Measurements from ENCODE around the gene TMEM52. TPM values are rescaled to one million over a fixed set of nuclear protein-coding genes. Genes with fewer than 3 reads are reported as not detected.

TMEM52 gene
- total and polyA plus RNA-seq, 4 donors, result 1.7 to 9.0 (median 5.2) TPM

GRCh38 chr1:1959840-1960479 is 40.9 kb upstream of the TMEM52 start:
- DNase-seq (ENCODE audit: low read depth in 4 of 6, low spot score in 6 of 6), result peak in 5 of 6 donors; percentile 24 to 84 (median 49)
- Histone ChIP-seq H3K27me3 (ENCODE audit: control insufficient read depth, insufficient read depth, low read length) (peaks cover 17% of the 10 kb centered on the region), H3K4me3 (ENCODE audit: low read depth, low read length) (no peak overlapping the region), H3K36me3 (ENCODE audit: control insufficient read depth, insufficient read depth, low read length) (peaks cover 18% of the 10 kb centered on the region), H3K9me3 (ENCODE audit: control insufficient read depth, insufficient read depth, low read length) (no peaks in the 10 kb centered on the region), H3K4me1 (ENCODE audit: control insufficient read depth, insufficient read depth, low read length) (peaks cover 8% of the 10 kb centered on the region), H3K27ac (ENCODE audit: low read depth, low read length) (no peak overlapping the region)
- WGBS (ENCODE audit: insufficient coverage), result 12% methylated on average over 22 of the region's 23 CpGs

GRCh38 chr1:1959459-1959839 is 40.4 kb upstream of the TMEM52 start:
- H3K36me3 ChIP-seq (ENCODE audit: control insufficient read depth, insufficient read depth, low read length), result peaks cover 15% of the 10 kb centered on the region
- H3K27ac ChIP-seq (ENCODE audit: low read depth, low read length), result no peak overlapping the region
- H3K4me1 ChIP-seq (ENCODE audit: control insufficient read depth, insufficient read depth, low read length), result peaks cover 8% of the 10 kb centered on the region
- 94% methylated on average over 9 of the region's 12 CpGs for WGBS (ENCODE audit: insufficient coverage)
- H3K27me3 ChIP-seq (ENCODE audit: control insufficient read depth, insufficient read depth, low read length), result peaks cover 17% of the 10 kb centered on the region
- H3K4me3 ChIP-seq (ENCODE audit: low read depth, low read length), result no peak overlapping the region
- no peaks in the 10 kb centered on the region for H3K9me3 ChIP-seq (ENCODE audit: control insufficient read depth, insufficient read depth, low read length)
- no peak for DNase-seq (ENCODE audit: low read depth in 4 of 6, low spot score in 6 of 6)

DNA sequence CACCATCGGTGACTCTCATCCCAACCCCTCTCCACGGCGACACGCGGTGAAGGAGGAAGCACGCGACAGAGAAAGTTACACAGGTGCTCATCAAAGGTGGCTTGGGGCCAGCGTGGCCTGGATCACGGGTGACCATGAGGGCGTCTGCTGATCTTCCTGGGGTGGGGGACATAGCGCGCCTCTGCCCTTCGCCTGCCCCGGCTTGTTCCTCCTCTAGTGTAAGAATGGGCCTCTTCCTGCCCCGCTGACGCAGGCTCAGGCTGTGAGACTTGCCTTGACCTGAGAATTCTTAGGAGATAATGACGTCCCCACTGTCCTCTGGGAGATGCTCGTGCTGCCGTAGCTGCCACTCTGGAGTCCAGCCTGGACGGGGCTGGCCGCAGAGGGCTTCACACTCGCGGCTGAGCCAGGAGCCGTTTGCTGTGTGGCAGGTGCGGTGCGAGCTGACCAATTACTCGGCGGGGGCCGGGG is 39.0 kb upstream of the TMEM52 start:
- Histone ChIP-seq H3K27ac (ENCODE audit: low read depth, low read length) (no peak overlapping the region), H3K27me3 (ENCODE audit: control insufficient read depth, insufficient read depth, low read length) (peaks cover 15% of the 10 kb centered on the region), H3K36me3 (ENCODE audit: control insufficient read depth, insufficient read depth, low read length) (peaks cover 12% of the 10 kb centered on the region), H3K4me3 (ENCODE audit: low read depth, low read length) (no peak overlapping the region), H3K9me3 (ENCODE audit: control insufficient read depth, insufficient read depth, low read length) (no peaks in the 10 kb centered on the region), H3K4me1 (ENCODE audit: control insufficient read depth, insufficient read depth, low read length) (peaks cover 8% of the 10 kb centered on the region)
- DNase-seq (ENCODE audit: low read depth in 4 of 6, low spot score in 6 of 6), result no peak
- 87% methylated on average over 27 of the region's 29 CpGs for WGBS (ENCODE audit: insufficient coverage)

DNA sequence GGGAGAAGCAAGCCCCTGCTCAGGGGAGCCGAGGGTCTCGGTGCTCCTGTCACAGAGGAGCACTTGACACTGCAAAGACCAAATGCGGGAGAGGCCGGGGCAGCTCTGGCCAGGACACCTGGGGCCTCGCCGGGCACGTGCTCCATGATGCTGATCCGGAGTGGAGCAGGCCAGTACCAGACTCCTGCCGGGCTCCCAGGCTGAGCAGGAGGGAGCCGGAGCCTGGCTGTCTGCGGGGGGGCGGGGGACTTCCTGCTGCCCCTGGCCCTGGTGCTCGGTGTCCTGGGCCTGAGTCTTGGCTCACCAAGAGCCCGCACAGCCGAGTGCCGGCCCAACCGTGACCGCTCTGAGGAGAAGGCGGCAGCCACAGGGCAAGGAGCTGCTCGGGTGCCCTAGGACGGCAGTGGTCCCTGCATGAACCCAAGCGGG is 38.5 kb upstream of the TMEM52 start:
- Histone ChIP-seq H3K36me3 (ENCODE audit: control insufficient read depth, insufficient read depth, low read length) (peaks cover 12% of the 10 kb centered on the region), H3K27me3 (ENCODE audit: control insufficient read depth, insufficient read depth, low read length) (peaks cover 15% of the 10 kb centered on the region), H3K4me1 (ENCODE audit: control insufficient read depth, insufficient read depth, low read length) (peaks cover 8% of the 10 kb centered on the region), H3K9me3 (ENCODE audit: control insufficient read depth, insufficient read depth, low read length) (no peaks in the 10 kb centered on the region), H3K4me3 (ENCODE audit: low read depth, low read length) (no peak overlapping the region), H3K27ac (ENCODE audit: low read depth, low read length) (no peak overlapping the region)
- DNase-seq (ENCODE audit: low read depth in 4 of 6, low spot score in 6 of 6), result no peak
- 73% methylated on average over 20 of the region's 22 CpGs for WGBS (ENCODE audit: insufficient coverage)

GRCh38 chr1:1956586-1957532 is 37.8 kb upstream of the TMEM52 start:
- no peak for DNase-seq (ENCODE audit: low read depth in 4 of 6, low spot score in 6 of 6)
- 94% methylated on average over 38 of the region's 38 CpGs for WGBS (ENCODE audit: insufficient coverage)
- H3K27me3 ChIP-seq (ENCODE audit: control insufficient read depth, insufficient read depth, low read length), result peaks cover 15% of the 10 kb centered on the region
- no peak overlapping the region for H3K4me3 ChIP-seq (ENCODE audit: low read depth, low read length)
- peaks cover 8% of the 10 kb centered on the region for H3K4me1 ChIP-seq (ENCODE audit: control insufficient read depth, insufficient read depth, low read length)
- no peaks in the 10 kb centered on the region for H3K9me3 ChIP-seq (ENCODE audit: control insufficient read depth, insufficient read depth, low read length)
- H3K36me3 ChIP-seq (ENCODE audit: control insufficient read depth, insufficient read depth, low read length), result peaks cover 12% of the 10 kb centered on the region
- no peak overlapping the region for H3K27ac ChIP-seq (ENCODE audit: low read depth, low read length)

DNA sequence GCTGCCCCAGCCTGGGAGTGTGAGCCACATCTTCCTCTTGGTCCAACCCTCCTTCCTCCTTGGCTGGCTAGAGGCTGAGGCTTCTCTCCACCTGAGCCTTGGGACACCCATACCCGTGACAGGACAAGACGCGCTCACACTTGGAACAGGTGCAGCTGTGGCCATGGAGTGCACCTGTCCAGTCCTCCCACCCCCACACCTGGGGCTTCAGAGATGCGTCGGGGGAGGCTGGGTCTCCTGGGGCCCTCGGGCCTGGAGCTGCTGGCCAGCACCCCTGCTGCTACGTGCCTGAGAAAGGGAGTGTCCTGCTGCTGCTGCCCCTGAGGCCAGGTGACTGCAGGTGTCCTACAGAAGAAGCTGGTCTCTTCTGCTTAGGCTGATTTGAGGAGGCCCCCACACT is 37.0 kb upstream of the TMEM52 start:
- Histone ChIP-seq H3K36me3 (ENCODE audit: control insufficient read depth, insufficient read depth, low read length) (peaks cover 12% of the 10 kb centered on the region), H3K4me3 (ENCODE audit: low read depth, low read length) (no peak overlapping the region), H3K4me1 (ENCODE audit: control insufficient read depth, insufficient read depth, low read length) (peaks cover 8% of the 10 kb centered on the region), H3K9me3 (ENCODE audit: control insufficient read depth, insufficient read depth, low read length) (no peaks in the 10 kb centered on the region), H3K27ac (ENCODE audit: low read depth, low read length) (no peak overlapping the region), H3K27me3 (ENCODE audit: control insufficient read depth, insufficient read depth, low read length) (peaks cover 13% of the 10 kb centered on the region)
- 89% methylated on average over 7 of the region's 7 CpGs for WGBS (ENCODE audit: insufficient coverage)
- no peak for DNase-seq (ENCODE audit: low read depth in 4 of 6, low spot score in 6 of 6)

DNA sequence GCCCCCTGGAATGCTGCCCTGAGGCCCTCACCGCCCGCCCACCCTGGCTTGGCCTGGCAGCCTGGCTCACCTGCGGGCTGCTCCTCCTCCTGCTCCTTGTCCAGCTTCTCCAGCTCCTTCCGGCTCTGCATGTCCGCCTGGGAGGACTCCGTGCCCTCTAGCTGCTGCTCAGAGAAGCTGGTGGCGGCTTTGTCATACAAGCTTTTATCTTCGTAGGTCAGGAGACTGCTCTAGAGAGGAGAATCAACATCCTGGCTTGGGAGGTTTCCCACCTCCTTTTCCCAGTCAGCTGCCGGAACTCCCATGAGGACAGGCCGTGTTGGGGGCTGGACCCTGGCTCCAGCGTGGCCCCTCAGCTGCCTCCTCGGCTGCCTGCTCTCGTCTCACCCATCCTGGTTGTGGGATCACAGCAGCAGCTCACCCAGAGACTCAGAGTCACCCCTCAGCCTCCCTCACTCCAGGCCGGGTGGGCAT is 36.6 kb upstream of the TMEM52 start:
- 83% methylated on average over 11 of the region's 14 CpGs for WGBS (ENCODE audit: insufficient coverage)
- peaks cover 8% of the 10 kb centered on the region for H3K4me1 ChIP-seq (ENCODE audit: control insufficient read depth, insufficient read depth, low read length)
- H3K27ac ChIP-seq (ENCODE audit: low read depth, low read length), result no peak overlapping the region
- peak in 1 of 6 donors; percentile 6 for DNase-seq (ENCODE audit: low read depth in 4 of 6, low spot score in 6 of 6)
- peaks cover 12% of the 10 kb centered on the region for H3K36me3 ChIP-seq (ENCODE audit: control insufficient read depth, insufficient read depth, low read length)
- no peak overlapping the region for H3K4me3 ChIP-seq (ENCODE audit: low read depth, low read length)
- no peaks in the 10 kb centered on the region for H3K9me3 ChIP-seq (ENCODE audit: control insufficient read depth, insufficient read depth, low read length)
- H3K27me3 ChIP-seq (ENCODE audit: control insufficient read depth, insufficient read depth, low read length), result peaks cover 9% of the 10 kb centered on the region

DNA sequence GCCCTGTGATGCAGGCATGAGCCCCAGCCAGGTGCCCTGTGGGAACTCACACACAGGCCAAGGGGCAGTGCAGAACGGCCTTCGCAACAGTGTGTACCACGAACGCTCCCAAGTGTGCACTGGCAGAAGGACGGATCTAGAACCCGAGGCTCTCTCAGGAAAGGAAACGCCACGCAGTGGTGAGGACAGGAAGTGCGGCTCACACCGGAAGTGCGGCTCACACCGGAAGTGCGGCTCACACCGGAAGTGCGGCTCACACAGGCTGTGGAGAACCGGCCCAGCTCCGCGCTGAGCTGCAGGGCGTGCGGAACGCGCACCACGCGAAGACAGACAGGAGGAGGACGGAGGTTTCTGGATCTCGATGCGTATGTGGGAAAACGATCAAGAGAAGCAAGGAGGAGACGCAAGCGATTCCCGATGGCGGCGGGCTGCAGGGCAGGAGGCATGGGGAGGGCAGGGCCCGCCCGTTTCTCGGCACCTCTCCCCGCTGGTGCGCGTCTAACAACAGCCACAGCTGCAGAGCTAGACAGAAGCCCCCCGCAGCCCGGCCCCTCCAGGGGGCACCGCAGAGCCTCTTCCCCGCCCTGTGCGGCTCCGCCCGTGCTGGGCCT is 35.9 kb upstream of the TMEM52 start:
- Histone ChIP-seq H3K36me3 (ENCODE audit: control insufficient read depth, insufficient read depth, low read length) (peaks cover 12% of the 10 kb centered on the region), H3K27ac (ENCODE audit: low read depth, low read length) (no peak overlapping the region), H3K4me1 (ENCODE audit: control insufficient read depth, insufficient read depth, low read length) (peaks cover 4% of the 10 kb centered on the region), H3K9me3 (ENCODE audit: control insufficient read depth, insufficient read depth, low read length) (no peaks in the 10 kb centered on the region), H3K27me3 (ENCODE audit: control insufficient read depth, insufficient read depth, low read length) (peaks cover 4% of the 10 kb centered on the region), H3K4me3 (ENCODE audit: low read depth, low read length) (no peak overlapping the region)
- no peak for DNase-seq (ENCODE audit: low read depth in 4 of 6, low spot score in 6 of 6)
- 93% methylated on average over 46 of the region's 46 CpGs for WGBS (ENCODE audit: insufficient coverage)

DNA sequence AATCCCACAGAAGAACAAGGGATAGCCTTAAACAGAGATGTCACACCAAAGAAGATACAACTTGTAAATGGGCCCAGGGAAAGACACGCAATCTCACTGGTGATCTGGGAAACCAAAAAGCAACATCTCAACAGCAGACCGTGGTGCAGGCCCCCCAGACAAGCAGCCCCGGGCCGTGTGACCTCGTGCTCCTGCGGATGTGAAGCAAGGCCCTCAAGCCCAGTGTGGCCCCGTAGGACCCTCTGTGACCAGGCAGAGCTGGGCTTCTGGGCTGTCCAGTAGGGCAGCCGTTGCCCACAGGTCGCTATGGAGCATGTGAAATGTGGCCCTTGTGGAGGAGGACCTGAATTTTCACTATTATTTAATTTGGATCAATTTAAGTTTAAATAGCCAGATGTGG is 34.9 kb upstream of the TMEM52 start:
- H3K9me3 ChIP-seq (ENCODE audit: control insufficient read depth, insufficient read depth, low read length), result no peaks in the 10 kb centered on the region
- H3K4me3 ChIP-seq (ENCODE audit: low read depth, low read length), result no peak overlapping the region
- no peaks in the 10 kb centered on the region for H3K27me3 ChIP-seq (ENCODE audit: control insufficient read depth, insufficient read depth, low read length)
- no peak overlapping the region for H3K27ac ChIP-seq (ENCODE audit: low read depth, low read length)
- peaks cover 12% of the 10 kb centered on the region for H3K36me3 ChIP-seq (ENCODE audit: control insufficient read depth, insufficient read depth, low read length)
- 85% methylated on average over 7 of the region's 9 CpGs for WGBS (ENCODE audit: insufficient coverage)
- no peaks in the 10 kb centered on the region for H3K4me1 ChIP-seq (ENCODE audit: control insufficient read depth, insufficient read depth, low read length)
- no peak for DNase-seq (ENCODE audit: low read depth in 4 of 6, low spot score in 6 of 6)
